GM12891 (cell line): ENCODE data around the gene RPS16.
A peak's percentile ranks its signal among the peaks of the same experiment; 100 is the strongest.

Experiments
- DNase-seq: peaks from one replicate; pipeline ENCODE4 v3.0.0; 2011; ENCODE audit warnings: low spot score; ENCODE audit not compliant: insufficient read length
- FAIRE-seq: peaks from 2 replicates; lab custom pipeline; 2011; peaks lifted over from hg19 to GRCh38; lab: Jason Lieb, UNC
- PAX5 ChIP-seq: IDR thresholded peaks from 2 replicates; pipeline ENCODE4 v1.6.1; 2011; ENCODE audit warnings: low read length, moderate library complexity, mild to moderate bottlenecking; ENCODE audit not compliant: insufficient read depth, severe bottlenecking
- POLR2A ChIP-seq: IDR thresholded peaks from 2 replicates; pipeline ENCODE4 v1.6.1; 2011; ENCODE audit warnings: low read depth, low read length, control low read depth
- POLR2AphosphoS5 ChIP-seq: IDR thresholded peaks from 2 replicates; pipeline ENCODE4 v1.6.1; 2011; ENCODE audit warnings: low read depth, low read length, control low read depth
- POU2F2 ChIP-seq: IDR thresholded peaks from 2 replicates; pipeline ENCODE4 v1.6.1; 2011; ENCODE audit warnings: low read depth, mild to moderate bottlenecking, control low read depth, low read length, moderate library complexity
- SPI1 ChIP-seq: IDR thresholded peaks from 2 replicates; pipeline ENCODE4 v1.6.1; 2011; ENCODE audit warnings: low read depth, low read length, control low read depth
- TAF1 ChIP-seq: IDR thresholded peaks from 2 replicates; pipeline ENCODE4 v1.6.1; 2011; ENCODE audit warnings: low read depth, low read length, control low read depth

The RPS16 gene

GRCh38 chr19:39411832-39412099, 24.0 kb downstream of the RPS16 start:
- peak; percentile 95 for FAIRE-seq
- DNase-seq = no peak
- no peak for TF ChIP-seq POU2F2
- no peak for TF ChIP-seq SPI1
- TF ChIP-seq POLR2AphosphoS5 = no peak
- TF ChIP-seq POLR2A = no peak
- TF ChIP-seq TAF1 = no peak
- TF ChIP-seq PAX5 = no peak

DNA sequence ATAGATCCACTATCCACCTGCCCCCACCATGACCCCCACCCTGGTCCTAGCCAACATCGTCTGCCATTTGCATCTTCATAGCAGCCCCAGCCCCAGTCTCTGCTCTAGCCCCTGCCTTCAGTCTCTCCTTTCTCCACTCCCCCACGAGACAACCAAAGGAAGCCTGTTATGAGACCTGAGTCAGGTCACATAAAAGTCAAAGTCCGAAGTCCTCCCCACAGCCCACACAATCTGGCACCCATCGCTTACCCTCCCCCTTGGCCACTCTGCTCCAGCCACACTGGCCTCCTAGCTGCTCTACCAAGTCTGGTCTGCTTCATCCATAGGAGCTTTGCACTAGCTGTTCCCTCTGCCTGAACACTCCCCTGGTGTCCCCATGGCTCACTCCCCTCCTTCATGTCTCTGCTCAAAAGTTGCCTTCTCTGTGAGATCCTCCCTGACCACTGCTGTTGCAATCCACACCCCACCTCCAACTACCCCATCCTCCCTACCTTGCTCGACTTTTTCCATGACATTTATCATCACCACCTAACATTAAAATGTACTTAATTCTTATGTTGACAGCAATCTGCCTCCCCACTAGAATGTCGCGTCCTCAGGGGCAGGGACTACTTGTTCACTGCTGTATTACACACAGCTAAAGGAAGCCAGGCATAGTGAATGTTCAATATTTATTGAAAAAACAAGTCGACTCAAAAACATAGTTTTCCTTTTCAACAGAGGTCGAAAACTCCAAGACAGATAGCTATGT, 24.5 kb downstream of the RPS16 start:
- FAIRE-seq (no peak), DNase-seq (no peak)
- TF ChIP-seq POLR2A (peak; percentile 48), SPI1 (no peak), TAF1 (no peak), POLR2AphosphoS5 (0 out of 2 replicates have a peak, but pooled peaks have one; percentile 37)

GRCh38 chr19:39410831-39411080, 25.0 kb downstream of the RPS16 start:
- 0 out of 2 replicates have a peak, but pooled peaks have one; percentile 18 for TF ChIP-seq POLR2AphosphoS5
- TF ChIP-seq TAF1 = no peak
- DNase-seq (no peak), FAIRE-seq (no peak)

GRCh38 chr19:39410017-39410830, 25.5 kb downstream of the RPS16 start:
- FAIRE-seq = peak; percentile 76
- DNase-seq = peak; percentile 57
- TF ChIP-seq POU2F2 (no peak; the same call in 1 of the 2 replicates), SPI1 (peak; percentile 92), PAX5 (no peak), POLR2AphosphoS5 (peak; percentile 89), TAF1 (0 out of 2 replicates have a peak, but pooled peaks have one; percentile 49), POLR2A (peak; percentile 72)

GRCh38 chr19:39409208-39410016, 26.3 kb downstream of the RPS16 start:
- TF ChIP-seq PAX5 = no peak
- peak; percentile 87 for TF ChIP-seq POLR2A
- peak; percentile 91 for TF ChIP-seq POLR2AphosphoS5
- TF ChIP-seq SPI1 = no peak
- TF ChIP-seq TAF1 = no peak
- TF ChIP-seq POU2F2 = peak; percentile 71; the same call in 1 of the 2 replicates
- FAIRE-seq (peak; percentile 61), DNase-seq (no peak)

DNA sequence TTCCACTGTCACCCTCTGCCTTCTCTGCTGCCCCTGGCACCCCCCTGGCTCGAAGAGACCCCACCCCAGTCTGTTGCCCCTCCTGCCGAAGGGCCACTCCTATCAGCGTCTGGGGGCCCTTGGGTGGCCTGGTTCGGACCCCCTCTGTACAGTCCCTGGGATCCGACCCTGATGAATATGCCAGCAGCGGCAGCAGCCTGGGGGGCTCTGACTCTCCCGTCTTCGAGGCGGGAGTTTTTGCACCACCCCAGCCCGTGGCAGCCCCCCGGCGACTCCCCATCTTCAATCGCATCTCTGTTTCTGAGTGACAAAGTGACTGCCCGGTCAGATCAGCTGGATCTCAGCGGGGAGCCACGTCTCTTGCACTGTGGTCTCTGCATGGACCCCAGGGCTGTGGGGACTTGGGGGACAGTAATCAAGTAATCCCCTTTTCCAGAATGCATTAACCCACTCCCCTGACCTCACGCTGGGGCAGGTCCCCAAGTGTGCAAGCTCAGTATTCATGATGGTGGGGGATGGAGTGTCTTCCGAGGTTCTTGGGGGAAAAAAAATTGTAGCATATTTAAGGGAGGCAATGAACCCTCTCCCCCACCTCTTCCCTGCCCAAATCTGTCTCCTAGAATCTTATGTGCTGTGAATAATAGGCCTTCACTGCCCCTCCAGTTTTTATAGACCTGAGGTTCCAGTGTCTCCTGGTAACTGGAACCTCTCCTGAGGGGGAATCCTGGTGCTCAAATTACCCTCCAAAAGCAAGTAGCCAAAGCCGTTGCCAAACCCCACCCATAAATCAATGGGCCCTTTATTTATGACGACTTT, 27.1 kb downstream of the RPS16 start:
- DNase-seq (no peak), FAIRE-seq (no peak)
- TF ChIP-seq POLR2AphosphoS5 = peak; percentile 18; the same call in 1 of the 2 replicates
- peak; percentile 10; the same call in 1 of the 2 replicates for TF ChIP-seq POU2F2
- TF ChIP-seq POLR2A = no peak
- peak; percentile 14; the same call in 1 of the 2 replicates for TF ChIP-seq TAF1

DNA sequence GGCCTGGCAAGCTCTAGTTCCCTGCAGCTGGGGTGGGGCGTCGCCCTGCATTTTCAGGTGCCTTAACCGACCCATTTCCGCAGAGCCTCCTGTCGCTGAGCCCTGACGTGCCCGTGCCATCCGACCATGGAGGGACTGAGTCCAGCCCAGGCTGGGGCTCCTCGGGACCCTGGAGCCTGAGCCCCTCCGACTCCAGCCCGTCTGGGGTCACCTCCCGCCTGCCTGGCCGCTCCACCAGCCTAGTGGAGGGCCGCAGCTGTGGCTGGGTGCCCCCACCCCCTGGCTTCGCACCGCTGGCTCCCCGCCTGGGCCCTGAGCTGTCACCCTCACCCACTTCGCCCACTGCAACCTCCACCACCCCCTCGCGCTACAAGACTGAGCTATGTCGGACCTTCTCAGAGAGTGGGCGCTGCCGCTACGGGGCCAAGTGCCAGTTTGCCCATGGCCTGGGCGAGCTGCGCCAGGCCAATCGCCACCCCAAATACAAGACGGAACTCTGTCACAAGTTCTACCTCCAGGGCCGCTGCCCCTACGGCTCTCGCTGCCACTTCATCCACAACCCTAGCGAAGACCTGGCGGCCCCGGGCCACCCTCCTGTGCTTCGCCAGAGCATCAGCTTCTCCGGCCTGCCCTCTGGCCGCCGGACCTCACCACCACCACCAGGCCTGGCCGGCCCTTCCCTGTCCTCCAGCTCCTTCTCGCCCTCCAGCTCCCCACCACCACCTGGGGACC, 27.9 kb downstream of the RPS16 start:
- FAIRE-seq (no peak), DNase-seq (no peak)
- TF ChIP-seq TAF1 (0 out of 2 replicates have a peak, but pooled peaks have one; percentile 23), PAX5 (no peak), POU2F2 (no peak), POLR2A (peak; percentile 21), POLR2AphosphoS5 (no peak; the same call in 1 of the 2 replicates), SPI1 (no peak)

- TF ChIP-seq PAX5 (no peak), POU2F2 (no peak)
- FAIRE-seq (no peak), DNase-seq (no peak)
These were observed 28.4 kb downstream of the RPS16 start for GRCh38 chr19:39407410-39407659.
